ENCODE results near the gene PDXK. TPM values are rescaled to one million over a fixed set of nuclear protein-coding genes. Genes with fewer than 3 reads are reported as not detected.

The PDXK gene
- total and polyA plus RNA-seq, 2 of the 13 experiments (the other 11 are each of a cell fraction or from before 2014, with no cell fraction given) = 114 to 184 TPM

DNA sequence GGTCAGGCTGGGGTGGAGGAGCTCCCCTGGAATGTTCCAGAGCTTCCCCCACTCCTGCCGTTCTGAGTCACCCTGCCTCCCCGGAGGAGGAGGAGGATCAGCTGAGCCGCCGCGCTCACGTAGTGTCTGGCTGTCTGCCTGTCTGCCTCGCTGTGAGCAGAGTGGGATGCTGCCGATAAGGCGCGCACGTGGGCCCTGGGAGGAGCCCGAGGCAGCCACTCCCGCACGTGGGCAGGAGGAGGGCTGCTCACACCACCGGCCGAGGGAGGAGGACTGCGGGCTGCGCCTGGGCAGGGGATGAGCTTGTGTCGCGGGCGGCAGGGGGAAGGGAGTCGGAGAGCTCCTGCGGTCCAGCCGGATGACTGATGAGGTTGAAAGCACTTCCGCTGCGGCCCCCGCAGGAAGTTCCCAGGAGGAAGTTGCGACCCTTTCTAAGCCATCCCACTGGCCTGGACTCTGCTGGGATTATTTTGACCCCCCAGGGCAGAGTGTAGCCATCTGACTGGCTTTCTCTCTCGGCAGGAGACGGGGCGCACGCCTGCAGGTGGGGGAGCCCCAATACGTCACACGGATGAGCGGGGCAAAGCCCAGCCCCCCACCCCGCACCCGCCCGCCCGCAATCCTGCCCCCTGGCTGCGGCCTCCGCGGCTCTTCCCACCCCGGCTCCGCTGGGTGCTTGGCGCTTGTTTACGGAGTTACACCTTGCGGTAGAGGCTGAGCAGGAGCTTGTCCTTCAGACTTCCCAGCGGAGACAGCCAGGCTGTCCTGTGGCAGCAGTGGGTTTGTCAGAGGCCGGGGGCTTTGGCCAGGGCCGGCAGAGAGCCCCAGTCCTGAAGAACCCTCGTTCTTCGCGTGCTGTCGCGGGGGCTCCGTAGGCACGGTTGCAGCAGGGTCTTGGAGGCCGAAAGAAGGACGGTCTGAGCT lies 9.8 kb downstream of the PDXK start (continued):
- TF ChIP-seq KLF6 (CRISPR knock-in tag; IDR thresholded peaks at IDR 0.05) (peak; percentile 77), SPEN (CRISPR knock-in tag; IDR thresholded peaks at IDR 0.05; ENCODE audit: low read depth) (peak; percentile 76), MED8 (CRISPR knock-in tag; IDR thresholded peaks at IDR 0.05; ENCODE audit: insufficient replicate concordance) (peak; percentile 65), DR1 (CRISPR knock-in tag; IDR thresholded peaks at IDR 0.05) (peak; percentile 72), ZNF136 (CRISPR knock-in tag; IDR thresholded peaks at IDR 0.05; ENCODE audit: low read depth) (peak; percentile 55), ZNF563 (CRISPR knock-in tag; IDR thresholded peaks at IDR 0.05) (peak; percentile 78), ZBTB7B (CRISPR knock-in tag; IDR thresholded peaks at IDR 0.05) (peak; percentile 88; the same call in 1 of the 2 replicates), ARID5B (CRISPR knock-in tag; IDR thresholded peaks at IDR 0.05) (peak; percentile 85), ZNF441 (CRISPR knock-in tag; IDR thresholded peaks at IDR 0.05; ENCODE audit: borderline replicate concordance) (peak; percentile 74), CCDC6 (CRISPR knock-in tag; IDR thresholded peaks at IDR 0.05) (peak; percentile 74; the same call in 1 of the 2 replicates), IRX3 (CRISPR knock-in tag; IDR thresholded peaks at IDR 0.05; ENCODE audit: borderline replicate concordance, low read depth) (peak; percentile 74; the same call in 1 of the 2 replicates), SRSF4 (IDR thresholded peaks at IDR 0.05; ENCODE audit: low read depth, low read length, poor library complexity, severe bottlenecking) (no peak), HOXA5 (CRISPR knock-in tag; IDR thresholded peaks at IDR 0.05) (peak; percentile 74), ZNF331 (CRISPR knock-in tag; IDR thresholded peaks at IDR 0.05) (peak; percentile 79)
- TF ChIP-seq, protein P1, sequence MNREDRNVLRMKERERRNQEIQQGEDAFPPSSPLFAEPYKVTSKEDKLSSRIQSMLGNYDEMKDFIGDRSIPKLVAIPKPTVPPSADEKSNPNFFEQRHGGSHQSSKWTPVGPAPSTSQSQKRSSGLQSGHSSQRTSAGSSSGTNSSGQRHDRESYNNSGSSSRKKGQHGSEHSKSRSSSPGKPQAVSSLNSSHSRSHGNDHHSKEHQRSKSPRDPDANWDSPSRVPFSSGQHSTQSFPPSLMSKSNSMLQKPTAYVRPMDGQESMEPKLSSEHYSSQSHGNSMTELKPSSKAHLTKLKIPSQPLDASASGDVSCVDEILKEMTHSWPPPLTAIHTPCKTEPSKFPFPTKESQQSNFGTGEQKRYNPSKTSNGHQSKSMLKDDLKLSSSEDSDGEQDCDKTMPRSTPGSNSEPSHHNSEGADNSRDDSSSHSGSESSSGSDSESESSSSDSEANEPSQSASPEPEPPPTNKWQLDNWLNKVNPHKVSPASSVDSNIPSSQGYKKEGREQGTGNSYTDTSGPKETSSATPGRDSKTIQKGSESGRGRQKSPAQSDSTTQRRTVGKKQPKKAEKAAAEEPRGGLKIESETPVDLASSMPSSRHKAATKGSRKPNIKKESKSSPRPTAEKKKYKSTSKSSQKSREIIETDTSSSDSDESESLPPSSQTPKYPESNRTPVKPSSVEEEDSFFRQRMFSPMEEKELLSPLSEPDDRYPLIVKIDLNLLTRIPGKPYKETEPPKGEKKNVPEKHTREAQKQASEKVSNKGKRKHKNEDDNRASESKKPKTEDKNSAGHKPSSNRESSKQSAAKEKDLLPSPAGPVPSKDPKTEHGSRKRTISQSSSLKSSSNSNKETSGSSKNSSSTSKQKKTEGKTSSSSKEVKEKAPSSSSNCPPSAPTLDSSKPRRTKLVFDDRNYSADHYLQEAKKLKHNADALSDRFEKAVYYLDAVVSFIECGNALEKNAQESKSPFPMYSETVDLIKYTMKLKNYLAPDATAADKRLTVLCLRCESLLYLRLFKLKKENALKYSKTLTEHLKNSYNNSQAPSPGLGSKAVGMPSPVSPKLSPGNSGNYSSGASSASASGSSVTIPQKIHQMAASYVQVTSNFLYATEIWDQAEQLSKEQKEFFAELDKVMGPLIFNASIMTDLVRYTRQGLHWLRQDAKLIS (CRISPR knock-in tag; IDR thresholded peaks at IDR 0.05) = no peak
- TF ChIP-seq, protein P2, sequence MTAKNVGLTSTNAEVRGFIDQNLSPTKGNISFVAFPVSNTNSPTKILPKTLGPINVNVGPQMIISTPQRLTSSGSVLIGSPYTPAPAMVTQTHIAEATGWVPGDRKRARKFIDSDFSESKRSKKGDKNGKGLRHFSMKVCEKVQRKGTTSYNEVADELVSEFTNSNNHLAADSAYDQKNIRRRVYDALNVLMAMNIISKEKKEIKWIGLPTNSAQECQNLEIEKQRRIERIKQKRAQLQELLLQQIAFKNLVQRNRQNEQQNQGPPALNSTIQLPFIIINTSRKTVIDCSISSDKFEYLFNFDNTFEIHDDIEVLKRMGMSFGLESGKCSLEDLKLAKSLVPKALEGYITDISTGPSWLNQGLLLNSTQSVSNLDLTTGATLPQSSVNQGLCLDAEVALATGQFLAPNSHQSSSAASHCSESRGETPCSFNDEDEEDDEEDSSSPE (CRISPR knock-in tag; IDR thresholded peaks at IDR 0.05) = peak; percentile 78
- TF ChIP-seq, protein P3, sequence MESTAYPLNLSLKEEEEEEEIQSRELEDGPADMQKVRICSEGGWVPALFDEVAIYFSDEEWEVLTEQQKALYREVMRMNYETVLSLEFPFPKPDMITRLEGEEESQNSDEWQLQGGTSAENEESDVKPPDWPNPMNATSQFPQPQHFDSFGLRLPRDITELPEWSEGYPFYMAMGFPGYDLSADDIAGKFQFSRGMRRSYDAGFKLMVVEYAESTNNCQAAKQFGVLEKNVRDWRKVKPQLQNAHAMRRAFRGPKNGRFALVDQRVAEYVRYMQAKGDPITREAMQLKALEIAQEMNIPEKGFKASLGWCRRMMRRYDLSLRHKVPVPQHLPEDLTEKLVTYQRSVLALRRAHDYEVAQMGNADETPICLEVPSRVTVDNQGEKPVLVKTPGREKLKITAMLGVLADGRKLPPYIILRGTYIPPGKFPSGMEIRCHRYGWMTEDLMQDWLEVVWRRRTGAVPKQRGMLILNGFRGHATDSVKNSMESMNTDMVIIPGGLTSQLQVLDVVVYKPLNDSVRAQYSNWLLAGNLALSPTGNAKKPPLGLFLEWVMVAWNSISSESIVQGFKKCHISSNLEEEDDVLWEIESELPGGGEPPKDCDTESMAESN (CRISPR knock-in tag; conservative IDR thresholded peaks at IDR 0.05) = peak; percentile 93

All from HepG2 (cell line).